Measurements from ENCODE around the gene CAV2.

CAV2 gene

DNA sequence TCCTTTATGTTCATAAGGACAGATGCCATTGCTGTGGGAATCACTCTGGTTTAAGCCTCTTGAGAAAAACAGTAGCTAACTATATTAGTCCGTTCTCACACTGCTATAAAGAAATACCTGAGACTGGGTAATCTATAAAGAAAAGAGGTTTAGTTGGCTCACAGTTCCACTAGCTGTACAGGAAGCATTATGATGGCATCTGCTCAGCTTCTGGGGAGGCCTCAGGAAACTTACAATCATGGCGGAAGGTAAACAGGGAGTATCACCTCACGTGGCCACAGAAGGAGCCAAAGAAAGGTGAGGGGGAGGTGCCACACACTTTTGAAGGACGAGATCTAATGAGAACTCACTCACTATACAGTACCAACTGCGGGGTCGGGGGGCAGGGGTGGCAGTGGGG lies 2.9 kb upstream of the CAV2 start:
- DNase-seq = no peak

- DNase-seq = no peak
Measured at GRCh38 chr7:116497708-116498107, 1.8 kb upstream of the CAV2 start.

DNA sequence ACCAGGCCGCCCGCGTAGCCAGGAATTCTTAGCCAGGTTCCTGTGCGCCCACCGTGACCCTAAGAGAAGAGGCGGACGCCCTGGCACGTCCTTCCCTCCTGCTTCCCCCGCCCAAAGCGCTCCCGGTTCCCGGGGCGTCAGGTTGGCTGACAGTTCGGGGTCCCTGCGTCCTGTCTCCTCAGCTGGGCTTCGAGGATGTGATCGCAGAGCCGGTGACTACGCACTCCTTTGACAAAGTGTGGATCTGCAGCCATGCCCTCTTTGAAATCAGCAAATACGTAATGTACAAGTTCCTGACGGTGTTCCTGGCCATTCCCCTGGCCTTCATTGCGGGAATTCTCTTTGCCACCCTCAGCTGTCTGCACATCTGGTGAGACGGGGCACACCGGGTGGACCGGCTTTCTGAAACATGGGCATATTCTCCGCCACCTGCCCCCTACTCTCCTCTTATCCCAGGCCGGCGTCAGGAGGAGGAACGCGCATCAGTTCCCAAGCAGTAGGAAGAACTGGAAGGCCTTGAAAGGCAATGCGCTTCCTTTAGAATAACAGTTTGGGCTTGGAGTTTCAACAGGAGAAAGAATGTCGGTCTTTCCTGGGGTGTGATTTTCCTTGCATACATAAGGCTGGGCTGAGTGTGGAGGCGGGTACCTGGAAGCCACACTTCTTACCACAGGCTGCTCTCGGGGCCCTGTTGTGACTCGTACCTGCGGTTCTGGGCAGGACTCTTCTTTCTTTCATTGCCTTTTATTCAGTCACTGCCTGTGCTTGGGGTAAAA lies 728 bp downstream of the CAV2 start:
- DNase-seq = peak; percentile 70

DNA sequence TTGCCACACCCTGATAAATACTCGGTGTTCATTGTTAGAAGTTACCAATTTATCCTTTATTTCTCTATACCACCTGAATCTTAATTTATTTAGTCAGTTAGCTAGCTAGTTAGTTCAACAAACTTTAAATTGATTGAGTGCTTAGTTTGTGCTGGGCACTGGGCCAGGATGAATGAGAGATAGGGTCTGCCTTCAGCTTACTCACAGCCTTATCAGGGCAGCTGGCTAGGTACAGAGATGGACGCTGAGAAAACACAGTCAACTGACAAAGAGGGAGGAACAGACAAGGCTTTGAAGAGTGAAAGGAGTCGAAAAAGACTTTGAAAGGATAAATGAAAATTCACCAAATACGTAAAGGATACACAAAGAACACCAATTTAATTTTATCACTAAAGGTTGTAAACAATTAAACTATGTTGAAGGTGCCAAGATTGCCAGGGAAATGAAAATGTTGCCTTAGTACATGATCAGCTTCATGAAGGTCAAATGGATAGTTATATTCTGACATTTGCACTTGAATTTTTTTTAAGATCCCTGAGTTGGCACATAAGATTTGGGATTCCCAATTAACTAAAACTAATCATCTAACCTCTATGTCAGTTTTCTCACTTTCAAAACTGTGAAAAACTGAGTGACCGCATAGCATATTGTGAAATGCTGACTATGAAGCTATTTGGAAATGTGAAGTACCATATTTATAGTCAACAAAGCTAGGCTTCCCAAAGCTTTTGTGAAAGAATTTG lies 2.1 kb downstream of the CAV2 start:
- DNase-seq = no peak

DNA sequence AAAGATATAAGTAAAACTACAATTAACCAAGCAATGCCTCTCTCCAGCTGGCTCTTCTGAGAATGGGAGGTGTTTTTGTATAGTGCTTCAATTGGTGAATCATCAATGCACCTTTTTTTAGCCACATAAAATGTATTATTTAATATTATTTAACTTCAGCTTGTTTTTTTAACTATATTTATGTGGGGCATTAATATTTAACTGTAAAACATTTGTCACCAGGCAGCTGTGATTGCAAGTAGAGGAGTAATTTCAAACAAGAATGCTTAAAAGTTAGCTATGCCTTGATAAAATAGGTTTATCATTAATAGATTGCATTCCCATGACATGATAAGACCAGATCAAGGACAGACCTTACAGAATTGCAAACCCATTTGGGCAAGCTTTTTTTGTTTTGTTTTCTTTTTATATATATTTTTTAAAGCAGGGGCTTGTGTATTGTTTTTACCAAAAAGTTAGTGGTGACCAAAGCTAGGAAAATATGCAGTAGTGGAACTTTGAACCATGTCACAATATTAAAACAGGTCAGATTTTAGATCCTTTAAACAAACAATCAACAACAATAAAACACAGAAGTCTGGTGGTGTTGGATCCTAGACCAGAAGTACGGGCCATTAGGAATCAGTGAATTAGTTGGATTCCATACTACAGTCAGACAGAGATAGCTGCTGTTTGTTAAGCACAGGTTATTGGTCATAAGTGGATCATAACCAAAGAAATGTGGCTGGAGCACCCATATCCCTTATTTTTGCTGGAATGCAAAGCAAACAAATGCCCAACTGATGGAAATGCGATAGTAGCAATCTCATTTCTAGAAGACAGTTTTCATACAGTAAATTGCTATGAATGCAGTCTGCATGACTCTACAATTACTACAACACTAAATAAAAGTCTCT lies 2.9 kb downstream of the CAV2 start:
- DNase-seq = no peak

GRCh38 chr7:116503835-116504234 lies 4.3 kb downstream of the CAV2 start:
- no peak for DNase-seq

DNA sequence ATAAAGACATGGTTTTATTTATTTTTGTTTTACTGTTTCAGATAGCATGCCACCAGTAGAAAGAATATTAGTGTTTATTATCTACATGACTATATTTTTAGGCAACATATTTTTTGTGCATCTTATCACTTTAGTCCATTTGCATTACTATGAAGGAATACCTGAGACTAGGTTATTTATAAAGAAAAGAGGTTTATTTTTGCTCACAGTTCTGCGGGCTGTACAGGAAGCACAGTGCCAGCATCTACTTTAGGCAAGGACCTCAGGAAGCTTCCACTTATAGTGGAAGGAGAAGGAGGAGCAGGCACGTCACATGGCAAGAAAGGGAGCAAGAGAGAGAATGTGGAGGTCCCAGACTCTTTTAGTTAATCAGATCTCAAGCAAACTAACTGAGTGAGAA lies 5.7 kb downstream of the CAV2 start:
- no peak for DNase-seq

DNA sequence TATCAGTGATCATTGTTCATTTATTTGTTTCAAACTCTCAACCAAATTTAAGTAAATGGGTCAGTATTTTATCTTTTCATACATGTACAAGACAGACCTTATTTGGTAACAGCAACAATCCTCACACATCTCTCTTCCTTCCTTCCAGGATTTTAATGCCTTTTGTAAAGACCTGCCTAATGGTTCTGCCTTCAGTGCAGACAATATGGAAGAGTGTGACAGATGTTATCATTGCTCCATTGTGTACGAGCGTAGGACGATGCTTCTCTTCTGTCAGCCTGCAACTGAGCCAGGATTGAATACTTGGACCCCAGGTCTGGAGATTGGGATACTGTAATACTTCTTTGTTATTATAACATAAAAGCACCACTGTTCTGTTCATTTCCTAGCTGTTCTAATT lies 6.3 kb downstream of the CAV2 start:
- DNase-seq = no peak

DNA sequence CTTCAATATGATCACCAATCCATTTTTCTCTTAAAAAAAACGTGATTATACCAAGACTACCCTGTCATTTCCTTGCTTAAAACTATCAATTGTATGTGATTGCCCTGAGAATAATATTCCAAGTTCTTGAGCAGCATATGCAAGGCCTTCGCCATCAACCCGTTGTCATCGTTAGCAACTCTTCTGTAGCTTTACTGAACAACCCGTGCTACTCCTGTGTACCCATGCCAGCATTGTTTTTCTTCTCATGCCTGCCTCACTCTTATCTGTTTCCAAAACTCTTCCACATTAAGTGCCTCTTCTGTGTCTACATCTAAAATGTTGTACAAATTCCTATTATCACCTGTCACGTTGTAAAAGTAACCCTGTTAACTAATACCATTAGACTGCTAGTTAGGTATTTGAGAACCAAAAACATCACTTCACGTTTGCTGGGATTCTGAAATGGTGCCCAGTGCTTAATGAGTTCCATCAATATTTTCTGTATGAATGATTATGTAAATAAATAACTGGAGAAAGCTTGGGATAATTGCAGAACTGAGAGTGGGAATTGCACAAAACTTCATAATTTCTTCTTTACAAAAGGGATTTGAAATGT lies 10.5 kb downstream of the CAV2 start:
- no peak for DNase-seq

DNA sequence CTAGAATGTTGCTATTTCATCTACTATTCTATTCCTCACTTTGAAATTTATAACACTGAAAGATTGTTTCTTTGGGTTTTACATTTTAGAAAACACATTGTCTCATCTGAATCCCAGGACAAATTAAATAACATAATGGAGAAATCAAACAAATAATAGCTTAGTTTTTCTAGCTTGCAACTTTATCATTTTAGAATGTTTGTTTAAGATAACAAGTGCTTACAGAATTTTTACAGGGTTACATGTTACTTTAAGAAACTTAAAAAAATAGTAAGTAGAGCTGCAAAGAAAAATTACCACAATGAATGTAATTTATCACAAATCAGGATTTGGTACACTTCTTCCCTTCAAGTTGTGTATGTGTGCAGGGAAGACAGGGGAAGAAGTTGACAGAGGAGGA lies 11.3 kb downstream of the CAV2 start:
- DNase-seq = no peak

DNA sequence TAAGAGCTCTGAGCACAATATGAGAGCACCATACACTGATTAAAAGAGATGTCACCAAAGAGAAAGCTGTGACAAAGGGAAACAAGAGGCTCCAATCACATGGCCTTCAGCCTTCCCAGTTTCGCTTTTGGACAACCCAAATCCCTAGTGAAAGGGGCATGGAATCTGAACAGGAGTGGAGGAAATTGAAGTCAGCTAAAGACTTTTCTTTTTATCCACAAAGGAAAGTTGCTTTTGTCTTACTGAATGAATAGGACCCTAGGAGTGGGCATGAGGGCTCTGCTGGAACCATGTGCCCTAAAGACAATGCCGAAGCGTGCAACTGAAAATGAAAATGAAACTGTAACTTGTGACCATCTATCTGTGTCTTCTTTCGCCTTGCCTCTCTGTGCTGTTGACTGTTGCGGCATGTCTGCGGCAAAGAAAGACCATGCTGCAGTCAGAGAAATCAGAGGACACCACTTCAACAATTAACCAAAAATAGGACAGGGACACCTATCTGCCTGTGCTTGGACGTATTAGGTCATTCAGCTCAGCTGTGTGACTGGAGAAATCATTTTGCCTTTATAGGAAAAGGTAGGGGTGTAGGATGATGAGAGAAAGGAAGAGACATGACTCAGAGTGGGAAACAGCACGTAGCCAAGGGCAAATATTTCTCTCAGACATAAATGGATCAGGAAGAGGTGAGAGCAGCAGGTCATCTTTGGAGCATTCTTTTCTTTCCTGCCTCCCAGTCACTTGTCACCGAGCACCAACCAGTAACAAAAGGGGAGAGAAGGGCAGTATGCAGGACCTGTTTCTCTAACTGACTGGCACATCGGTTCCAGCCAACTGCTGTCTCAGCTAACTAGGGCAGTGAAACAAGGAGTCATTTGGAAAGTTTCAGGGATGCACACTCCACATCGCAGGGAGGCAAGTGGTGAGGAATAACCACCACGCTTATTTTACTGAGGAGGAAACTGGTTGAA lies 12.3 kb downstream of the CAV2 start:
- no peak for DNase-seq

DNA sequence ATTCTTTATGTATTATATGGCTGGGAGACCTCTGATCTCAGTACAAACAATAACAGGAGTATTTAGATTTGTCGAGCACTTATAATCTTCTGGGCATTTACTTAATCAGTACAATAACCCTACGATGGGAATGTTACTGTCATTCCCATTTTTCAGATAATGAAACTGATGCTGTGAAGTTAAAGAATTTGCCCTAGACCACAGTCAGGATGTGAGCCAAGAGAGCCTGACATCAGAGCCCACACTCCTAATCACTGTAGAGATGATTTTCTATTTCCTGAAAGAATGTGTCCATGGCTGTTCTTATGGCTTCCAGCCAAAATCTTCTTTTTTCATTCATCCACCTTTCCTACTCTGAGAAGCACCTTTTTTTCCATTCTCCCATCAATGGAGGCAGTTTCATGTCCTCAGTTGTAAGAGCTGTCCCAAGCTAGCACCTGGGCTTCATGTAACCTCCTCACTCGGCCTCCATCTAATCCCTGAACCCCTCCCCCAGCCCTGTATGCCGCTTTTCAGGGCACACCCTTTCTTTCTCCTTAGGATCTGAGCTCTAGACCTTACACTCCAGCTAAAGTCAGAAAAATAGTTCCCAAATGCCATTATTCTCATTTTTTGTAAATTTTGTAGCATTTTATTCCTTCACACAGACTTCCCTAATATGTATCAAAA lies 13.1 kb downstream of the CAV2 start:
- DNase-seq = no peak

DNA sequence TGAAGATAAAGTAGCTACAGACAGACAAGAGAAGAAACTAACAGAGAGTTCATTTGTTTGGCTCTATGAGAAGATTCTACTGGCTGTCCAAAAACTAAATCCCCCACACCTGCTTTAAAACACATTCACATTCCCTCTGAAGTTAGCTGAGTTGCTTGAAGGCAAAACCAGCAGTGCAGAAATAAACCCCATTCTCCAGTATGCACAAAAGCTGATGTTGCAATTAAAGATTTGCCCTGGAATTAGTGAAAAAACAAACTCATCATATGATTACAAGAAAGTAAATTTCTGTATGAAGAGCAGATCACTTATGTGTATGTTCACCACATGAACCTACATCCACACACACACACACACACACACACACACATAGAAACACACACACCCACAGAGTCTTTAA lies 16.0 kb downstream of the CAV2 start:
- DNase-seq = no peak

DNA sequence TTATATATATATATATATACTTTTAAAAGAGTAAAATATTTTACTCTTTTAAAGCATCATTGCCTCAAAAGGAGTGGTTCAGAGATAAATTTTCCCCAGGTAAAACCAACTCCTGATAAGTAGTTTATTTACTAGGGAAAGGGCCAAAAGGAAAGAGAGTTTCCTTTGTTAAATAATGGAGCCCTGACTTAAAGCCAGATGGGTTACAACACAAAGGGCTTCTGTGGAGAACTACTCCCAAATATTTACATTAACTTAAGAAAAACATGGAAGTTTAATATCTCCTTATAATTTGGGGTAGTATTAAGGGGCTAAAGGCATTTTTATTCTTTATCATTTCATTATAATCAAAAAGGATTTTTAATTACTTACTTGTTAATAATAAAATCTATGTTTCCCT lies 16.8 kb downstream of the CAV2 start:
- DNase-seq = no peak

DNA sequence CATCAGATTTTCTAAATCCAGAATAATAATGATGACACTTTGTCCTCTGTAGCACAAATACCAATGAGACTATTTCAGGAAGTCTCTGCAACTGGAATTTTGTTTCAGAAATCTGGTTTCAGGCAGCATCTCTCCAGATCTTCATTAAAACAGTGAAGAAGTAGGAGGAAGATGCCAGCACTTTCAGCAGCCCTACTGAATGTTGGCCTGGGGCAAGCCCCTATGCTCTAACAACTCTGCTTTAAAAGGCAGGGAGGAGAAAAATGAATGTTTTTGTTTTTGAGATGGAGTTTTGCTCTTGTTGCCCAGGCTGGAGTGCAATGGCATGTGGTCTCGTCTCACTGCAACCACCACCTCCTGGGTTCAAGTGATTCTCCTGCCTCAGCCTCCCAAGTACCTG lies 18.1 kb downstream of the CAV2 start:
- no peak for DNase-seq

GRCh38 chr7:116518961-116519360 lies 19.4 kb downstream of the CAV2 start:
- DNase-seq = no peak

- no peak for DNase-seq
Measured at GRCh38 chr7:116521046-116521664, 21.6 kb downstream of the CAV2 start.

DNA sequence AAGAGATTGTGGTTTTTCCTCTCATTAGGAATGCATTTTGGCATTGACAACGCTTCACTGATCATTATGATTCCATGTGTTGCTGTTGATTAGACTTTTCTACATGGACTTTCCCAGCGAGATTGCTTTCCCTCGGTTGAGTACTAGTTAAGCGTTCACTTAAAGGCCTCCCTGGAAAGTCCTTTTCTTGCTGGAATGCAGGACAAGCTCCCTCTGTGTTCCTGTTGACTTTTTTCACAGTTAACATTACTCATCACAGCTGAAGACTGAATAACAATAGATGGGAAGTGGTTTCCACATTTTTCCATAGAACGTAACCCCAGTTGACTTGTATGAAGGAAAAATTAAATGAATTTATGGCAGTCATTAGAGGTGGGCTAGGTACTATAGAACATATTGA lies 22.7 kb downstream of the CAV2 start:
- DNase-seq = no peak

DNA sequence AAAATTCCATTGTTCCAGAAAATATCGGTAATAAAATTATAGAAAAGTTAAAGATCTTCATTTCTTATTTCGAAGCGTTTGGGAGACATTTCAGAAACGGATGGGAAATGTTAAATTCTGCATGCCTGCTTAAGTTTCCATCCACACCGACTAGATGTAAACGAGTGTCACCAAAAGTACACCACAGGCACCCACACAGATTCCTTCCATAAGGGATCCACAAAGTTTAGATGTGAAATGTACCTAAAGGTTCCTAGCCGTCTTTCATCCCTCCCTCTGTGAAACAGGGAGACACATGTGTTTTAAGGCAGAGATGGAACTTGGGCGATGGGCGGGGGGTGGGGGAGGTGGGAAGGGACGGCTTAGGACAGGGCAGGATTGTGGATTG lies 24.7 kb downstream of the CAV2 start:
- no peak for DNase-seq

- DNase-seq = peak; percentile 54
Measured at GRCh38 chr7:116524609-116525297, 25.2 kb downstream of the CAV2 start, which contains the start of gene CAV1. Gene CAV1 (plus strand): TSS chr7:116525036. CDS start chr7:116525063, 27 bp downstream.

Data from stimulated activated CD4-positive, alpha-beta T cell treated with anti-CD3 and anti-CD28 coated beads, Interleukin-15, amount 100 ng/mL, for 24 hours (primary cell).